Stomach (tissue), 4 donors: ENCODE results near the gene CLIP4.

Experiments
- CTCF ChIP-seq, 7 experiments: fragments of 450-650 bp in 4 of 7; fragments of 200-600 bp in 3 of 7; sonication (generic) in 3 of 7; IDR thresholded peaks; one replicate each; pipeline ENCODE4 v1.5.1; 2016 to 2019; ENCODE audit warnings: antibody characterized with exemption in 7 of 7, control low read depth in 2 of 7, mild to moderate bottlenecking in 1 of 7
- EP300 ChIP-seq: sonication (generic); formaldehyde crosslinking; IDR thresholded peaks from one replicate; pipeline ENCODE4 v1.6.1; 2017; ENCODE audit warnings: antibody characterized with exemption
- POLR2A ChIP-seq, 4 donors: fragments of 450-650 bp; IDR thresholded peaks; one replicate each; pipeline ENCODE4 v1.6.1; 2016; ENCODE audit warnings: antibody characterized with exemption in 4 of 4, control low read depth in 2 of 4, mild to moderate bottlenecking in 1 of 4, moderate library complexity in 1 of 4

GRCh38 chr2:29207352-29208148 is 92.3 kb downstream of the CLIP4 start:
- no peak for TF ChIP-seq EP300
- no peak for TF ChIP-seq CTCF (IDR thresholded peaks at IDR 0.05)
- no peak for TF ChIP-seq POLR2A (IDR thresholded peaks at IDR 0.05)
